Fibroblast of lung (primary cell): ENCODE data around the gene INSYN2B.

Source experiments
- CTCF ChIP-seq, 2 donors: IDR thresholded peaks in 1 of 2; conservative IDR thresholded peaks in 1 of 2; 1 replicate in 1 of 2; 2 replicates in 1 of 2; pipeline ENCODE4 v1.5.1; 2011 to 2012; ENCODE audit warnings: low read length in 2 of 2, control low read depth in 1 of 2, inconsistent platforms in 1 of 2, low read depth in 1 of 2, mild to moderate bottlenecking in 1 of 2
- EZH2 ChIP-seq: IDR thresholded peaks from 2 replicates; pipeline ENCODE4 v1.5.1; 2012; ENCODE audit warnings: low read length, control low read depth, mild to moderate bottlenecking; ENCODE audit errors: missing control alignments

- TF ChIP-seq CTCF (conservative IDR thresholded peaks at IDR 0.05 in 1 of 2, IDR thresholded peaks at IDR 0.05 in 1 of 2; ENCODE audit: low read depth in 1 of 2, low read length in 2 of 2) (no peak), EZH2 (no peak)
Measured at GRCh38 chr5:169862391-169862811, 117.9 kb downstream of the INSYN2B start.
